ENCODE data around the gene ARHGAP33. TPM values are rescaled to one million over a fixed set of nuclear protein-coding genes. Genes with fewer than 3 reads are reported as not detected.

The ARHGAP33 gene
- total RNA-seq, 1 experiment from 2014 or later = 27.0 TPM

DNA sequence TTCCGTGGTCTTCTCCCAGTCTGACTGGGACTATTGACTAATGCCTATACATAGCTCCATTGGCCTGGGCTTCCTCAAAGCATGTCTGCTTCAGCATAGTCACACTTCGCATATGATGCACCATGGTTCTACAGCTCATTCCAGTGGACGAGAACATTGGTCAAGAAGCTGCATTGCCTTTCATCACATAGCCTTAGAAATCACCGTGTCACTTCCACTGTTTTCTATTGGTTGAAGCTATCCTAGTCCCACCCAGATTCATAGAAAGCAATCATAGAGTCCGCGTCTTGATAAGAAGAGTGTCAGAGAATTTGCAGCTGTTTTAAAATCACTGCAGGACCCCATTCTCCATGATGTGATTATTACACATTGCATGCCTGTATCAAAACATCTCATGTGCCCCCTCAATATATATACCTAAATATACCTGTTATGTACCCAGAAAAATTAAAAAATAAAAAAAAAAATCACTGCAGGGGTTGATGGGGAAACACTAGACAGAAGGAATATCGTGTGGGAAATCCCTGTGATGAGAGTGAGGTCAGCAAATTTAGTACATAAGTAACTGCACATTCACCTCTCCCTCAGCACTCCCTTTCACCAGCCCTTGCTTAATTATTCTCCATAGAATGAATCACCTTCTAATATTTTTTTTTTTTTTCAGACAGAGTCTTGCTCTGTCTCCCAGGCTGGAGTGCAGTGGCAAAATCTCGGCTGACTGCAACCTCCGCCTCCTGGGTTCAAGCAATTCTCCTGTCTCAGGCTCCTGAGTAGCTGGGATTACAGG, 2.2 kb upstream of the ARHGAP33 start:
- Mint-ChIP-seq H3K9me3 (ENCODE audit: low read depth, unreplicated experiment) (no peaks in the 10 kb centered on the region), H3K4me1 (ENCODE audit: low read depth, unreplicated experiment) (peaks cover 13% of the 10 kb centered on the region)
- BruUV-seq (replicated peaks) = no TSS peak

GRCh38 chr19:35774274-35775045, 904 bp upstream of the ARHGAP33 start:
- CTCF ChIA-PET = interaction anchor here (0.6 to 0.8 kb wide), 3 partner anchors 16 to 763 kb away, joined by 3 to 5 read pairs (median 4); no protein-coding TSS in a partner anchor
- peak overlapping the region; percentile 69 for H3K4me3 Mint-ChIP-seq (ENCODE audit: low read depth, unreplicated experiment)
- H3K36me3 Mint-ChIP-seq (ENCODE audit: insufficient read depth, unreplicated experiment) = peaks cover 21% of the 10 kb centered on the region
- no peak for TF ChIP-seq CTCF (IDR thresholded peaks at IDR 0.05; ENCODE audit: unreplicated experiment)
- no TSS peak for BruUV-seq (replicated peaks)
- no peak for DNase-seq
- intact Hi-C loops (cut with micrococcal nuclease; ENCODE audit: unreplicated experiment) = no loop called here
- no peaks in the 10 kb centered on the region for H3K27me3 Mint-ChIP-seq (ENCODE audit: unreplicated experiment)
- no peaks in the 10 kb centered on the region for H3K9me3 Mint-ChIP-seq (ENCODE audit: low read depth, unreplicated experiment)
- H3K27ac Mint-ChIP-seq (ENCODE audit: unreplicated experiment) = peak overlapping the region; percentile 55
- peaks cover 13% of the 10 kb centered on the region for H3K4me1 Mint-ChIP-seq (ENCODE audit: low read depth, unreplicated experiment)

More for the DNA sequence above, 2.2 kb upstream of the ARHGAP33 start:
- peaks cover 29% of the 10 kb centered on the region for H3K36me3 Mint-ChIP-seq (ENCODE audit: insufficient read depth, unreplicated experiment)
- DNase-seq = no peak
- no peak overlapping the region for H3K4me3 Mint-ChIP-seq (ENCODE audit: low read depth, unreplicated experiment)
- H3K27me3 Mint-ChIP-seq (ENCODE audit: unreplicated experiment) = no peaks in the 10 kb centered on the region
- TF ChIP-seq CTCF (IDR thresholded peaks at IDR 0.05; ENCODE audit: unreplicated experiment) = no peak
- CTCF ChIA-PET = interaction anchor here (1.2 to 1.3 kb wide), 2 partner anchors 46 to 109 kb away, joined by 5 to 6 read pairs; no protein-coding TSS in a partner anchor
- intact Hi-C loops (cut with micrococcal nuclease; ENCODE audit: unreplicated experiment) = no loop called here
- H3K27ac Mint-ChIP-seq (ENCODE audit: unreplicated experiment) = no peak overlapping the region

DNA sequence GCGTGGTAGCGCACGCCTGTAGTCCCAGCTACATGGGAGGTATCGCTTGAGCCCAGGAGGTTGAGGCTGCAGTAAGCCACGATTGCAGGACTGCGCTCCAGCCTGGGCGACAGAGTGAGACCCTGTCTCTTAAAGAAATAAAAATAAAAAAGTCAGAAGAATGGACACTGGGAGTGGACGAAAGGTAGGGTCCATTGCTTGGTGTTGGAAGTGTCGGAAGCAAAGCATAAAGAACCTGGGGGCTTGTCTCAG, 392 bp upstream of the ARHGAP33 start:
- CTCF ChIA-PET = no interaction called here
- Mint-ChIP-seq H3K27ac (ENCODE audit: unreplicated experiment) (peak overlapping the region; percentile 55), H3K9me3 (ENCODE audit: low read depth, unreplicated experiment) (no peaks in the 10 kb centered on the region), H3K36me3 (ENCODE audit: insufficient read depth, unreplicated experiment) (peaks cover 16% of the 10 kb centered on the region), H3K27me3 (ENCODE audit: unreplicated experiment) (no peaks in the 10 kb centered on the region), H3K4me1 (ENCODE audit: low read depth, unreplicated experiment) (peaks cover 13% of the 10 kb centered on the region), H3K4me3 (ENCODE audit: low read depth, unreplicated experiment) (peak overlapping the region; percentile 69)
- no TSS peak for BruUV-seq (replicated peaks)
- TF ChIP-seq CTCF (IDR thresholded peaks at IDR 0.05; ENCODE audit: unreplicated experiment) = no peak
- DNase-seq = no peak
- intact Hi-C loops (cut with micrococcal nuclease; ENCODE audit: unreplicated experiment) = no loop called here

- Mint-ChIP-seq H3K4me1 (ENCODE audit: low read depth, unreplicated experiment) (peaks cover 13% of the 10 kb centered on the region), H3K4me3 (ENCODE audit: low read depth, unreplicated experiment) (peak overlapping the region; percentile 69), H3K9me3 (ENCODE audit: low read depth, unreplicated experiment) (no peaks in the 10 kb centered on the region), H3K27me3 (ENCODE audit: unreplicated experiment) (no peaks in the 10 kb centered on the region), H3K27ac (ENCODE audit: unreplicated experiment) (peak overlapping the region; percentile 6), H3K36me3 (ENCODE audit: insufficient read depth, unreplicated experiment) (peaks cover 11% of the 10 kb centered on the region)
- CTCF ChIA-PET = no interaction called here
- BruUV-seq (replicated peaks) = TSS peak; percentile 47
- intact Hi-C loops (cut with micrococcal nuclease; ENCODE audit: unreplicated experiment) = no loop called here
- no peak for TF ChIP-seq CTCF (IDR thresholded peaks at IDR 0.05; ENCODE audit: unreplicated experiment)
- no peak for DNase-seq
These were observed 881 bp downstream of the ARHGAP33 start for GRCh38 chr19:35776102-35776788.
